Memory B cell (primary cell): ENCODE results near the gene KIAA1958.
"Not testable (repeated sequence)": the region's sequence is repeated elsewhere in the genome, so short reads cannot be mapped to it uniquely, and the experiment has no call there.

Experiments
- ATAC-seq: fragments of 150-1000 bp; cut with Tn5 transposase; 2 replicates; pipeline ENCODE4 v1.10.0; 2021; ENCODE audit warnings: low read depth, mild to moderate bottlenecking, moderate library complexity
- DNase-seq, 2 donors: peaks; one replicate each; pipeline ENCODE4 v3.0.0; 2022; ENCODE audit warnings: low spot score in 2 of 2
- H3K27ac Mint-ChIP-seq: one replicate; pipeline ENCODE4 v1.8.0; 2022; ENCODE audit warnings: mild to moderate bottlenecking, moderate library complexity, mixed read lengths
- H3K27me3 Mint-ChIP-seq: one replicate; pipeline ENCODE4 v1.8.0; 2022; ENCODE audit warnings: mixed read lengths
- H3K36me3 Mint-ChIP-seq: one replicate; pipeline ENCODE4 v1.8.0; 2022; ENCODE audit warnings: mild to moderate bottlenecking, mixed read lengths
- H3K4me1 Mint-ChIP-seq: one replicate; pipeline ENCODE4 v1.8.0; 2022; ENCODE audit warnings: mixed read lengths
- H3K4me3 Mint-ChIP-seq: one replicate; pipeline ENCODE4 v1.8.0; 2022; ENCODE audit warnings: mild to moderate bottlenecking, moderate library complexity, mixed read lengths
- H3K9me3 Mint-ChIP-seq: one replicate; pipeline ENCODE4 v1.8.0; 2022; ENCODE audit warnings: mixed read lengths

KIAA1958 gene

GRCh38 chr9:112559629-112560413, 73.2 kb downstream of the KIAA1958 start:
- ATAC-seq (no peak), DNase-seq (no peak)
- H3K36me3 Mint-ChIP-seq: no peaks in the 10 kb centered on the region
- H3K4me3 Mint-ChIP-seq: no peak overlapping the region
- H3K27me3 Mint-ChIP-seq: no peaks in the 10 kb centered on the region
- H3K9me3 Mint-ChIP-seq: no peaks in the 10 kb centered on the region
- H3K4me1 Mint-ChIP-seq: peaks cover 2% of the 10 kb centered on the region
- no peak overlapping the region for H3K27ac Mint-ChIP-seq

DNA sequence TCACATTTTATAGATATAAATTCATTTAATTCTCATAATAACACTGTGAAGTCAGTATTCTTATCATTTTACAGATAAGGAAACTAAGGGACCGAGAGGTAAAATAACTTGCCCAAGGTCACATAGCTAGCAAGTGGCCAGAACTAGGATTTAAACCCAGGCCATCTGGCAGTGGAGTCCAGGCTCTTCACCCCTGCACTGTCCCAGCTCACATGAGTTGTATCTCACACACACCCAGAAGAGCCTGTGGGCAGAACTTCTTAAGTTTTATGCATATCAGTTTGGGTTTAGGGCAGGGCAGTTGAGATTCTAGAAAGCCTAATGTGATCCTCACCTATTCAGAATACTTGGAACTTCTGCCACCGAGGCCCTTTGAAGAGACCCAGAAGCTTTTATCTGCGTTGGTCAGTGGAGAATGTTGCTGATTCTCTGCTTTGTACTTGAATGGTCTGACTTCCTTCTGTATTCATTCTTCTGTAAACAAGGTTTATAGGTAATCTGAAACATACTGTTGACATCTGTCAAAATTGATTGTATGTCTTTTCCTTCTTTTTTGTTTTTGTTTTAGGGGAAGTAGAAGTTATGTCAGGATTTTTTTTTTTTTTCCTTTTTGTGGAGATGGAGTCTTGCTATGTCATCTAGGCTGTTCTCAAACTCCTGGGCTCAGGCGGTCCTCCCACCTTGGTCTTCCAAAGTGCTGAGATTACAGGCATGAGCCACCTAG, 75.8 kb downstream of the KIAA1958 start:
- no peaks in the 10 kb centered on the region for H3K4me1 Mint-ChIP-seq
- H3K4me3 Mint-ChIP-seq: no peak overlapping the region
- H3K36me3 Mint-ChIP-seq: no peaks in the 10 kb centered on the region
- no peaks in the 10 kb centered on the region for H3K27me3 Mint-ChIP-seq
- DNase-seq (no peak), ATAC-seq (no peak)
- H3K27ac Mint-ChIP-seq: no peak overlapping the region
- no peaks in the 10 kb centered on the region for H3K9me3 Mint-ChIP-seq

DNA sequence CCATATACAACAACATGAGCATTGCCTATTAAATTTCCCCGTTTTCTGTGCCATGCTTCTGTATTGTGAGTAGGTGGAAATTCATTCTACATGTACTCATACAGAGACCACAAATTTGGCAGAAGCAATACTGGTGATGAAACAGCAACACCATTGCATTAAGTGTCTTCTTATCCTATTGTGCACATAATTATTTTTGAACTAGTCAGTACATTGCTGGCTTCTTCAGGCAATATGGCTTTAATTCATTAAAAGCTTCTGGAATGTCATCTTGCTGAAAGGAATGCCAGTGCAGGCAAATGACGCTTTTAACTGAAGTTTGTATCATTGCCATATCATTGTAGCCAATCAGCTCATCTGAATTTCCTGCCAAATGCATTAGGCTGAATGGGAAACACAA, 82.6 kb downstream of the KIAA1958 start:
- no peak for DNase-seq
- Mint-ChIP-seq H3K4me1 (peaks cover 9% of the 10 kb centered on the region), H3K27me3 (no peaks in the 10 kb centered on the region), H3K9me3 (no peaks in the 10 kb centered on the region), H3K27ac (no peak overlapping the region), H3K36me3 (no peaks in the 10 kb centered on the region), H3K4me3 (no peak overlapping the region)
- ATAC-seq: no peak

- Mint-ChIP-seq H3K27ac (no peak overlapping the region), H3K36me3 (peaks cover 9% of the 10 kb centered on the region), H3K27me3 (no peaks in the 10 kb centered on the region), H3K4me3 (no peak overlapping the region), H3K4me1 (peaks cover 9% of the 10 kb centered on the region), H3K9me3 (no peaks in the 10 kb centered on the region)
- ATAC-seq (no peak), DNase-seq (no peak)
Observed at GRCh38 chr9:112570671-112571167, 84.1 kb downstream of the KIAA1958 start.

- ATAC-seq (no peak), DNase-seq (no peak)
- Mint-ChIP-seq H3K4me1 (peaks cover 9% of the 10 kb centered on the region), H3K4me3 (no peak overlapping the region), H3K27ac (no peak overlapping the region), H3K9me3 (no peaks in the 10 kb centered on the region), H3K27me3 (no peaks in the 10 kb centered on the region), H3K36me3 (peaks cover 13% of the 10 kb centered on the region)
Observed at GRCh38 chr9:112571624-112572355, 85.2 kb downstream of the KIAA1958 start.

DNA sequence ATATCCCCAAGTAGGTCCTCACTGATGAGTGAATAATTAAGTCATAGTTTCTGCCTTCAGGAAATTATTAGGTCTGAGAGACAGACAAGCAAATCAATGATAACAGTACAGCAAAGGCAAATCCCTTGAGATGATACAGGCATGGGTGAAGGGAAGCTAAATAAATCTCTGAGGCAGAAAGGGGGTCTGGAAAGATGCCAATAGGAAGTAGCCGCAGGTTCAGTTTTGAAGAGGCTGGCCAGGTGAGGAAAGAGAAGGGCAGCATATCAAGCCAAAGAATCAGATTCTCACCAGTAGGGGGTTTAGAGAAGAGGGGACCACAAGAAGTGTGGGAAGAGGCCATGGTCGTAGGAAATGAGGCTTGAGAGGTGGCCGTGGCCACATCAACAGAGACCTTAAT, 85.8 kb downstream of the KIAA1958 start:
- no peak for DNase-seq
- H3K4me3 Mint-ChIP-seq: no peak overlapping the region
- no peak for ATAC-seq
- H3K27me3 Mint-ChIP-seq: no peaks in the 10 kb centered on the region
- H3K36me3 Mint-ChIP-seq: peaks cover 13% of the 10 kb centered on the region
- no peaks in the 10 kb centered on the region for H3K9me3 Mint-ChIP-seq
- no peak overlapping the region for H3K27ac Mint-ChIP-seq
- H3K4me1 Mint-ChIP-seq: peaks cover 9% of the 10 kb centered on the region

GRCh38 chr9:112574008-112574407, 87.4 kb downstream of the KIAA1958 start:
- H3K27me3 Mint-ChIP-seq: no peaks in the 10 kb centered on the region
- peaks cover 13% of the 10 kb centered on the region for H3K36me3 Mint-ChIP-seq
- DNase-seq (no peak), ATAC-seq (no peak)
- H3K9me3 Mint-ChIP-seq: no peaks in the 10 kb centered on the region
- peaks cover 9% of the 10 kb centered on the region for H3K4me1 Mint-ChIP-seq
- no peak overlapping the region for H3K27ac Mint-ChIP-seq
- H3K4me3 Mint-ChIP-seq: no peak overlapping the region

- Mint-ChIP-seq H3K9me3 (no peaks in the 10 kb centered on the region), H3K27me3 (no peaks in the 10 kb centered on the region), H3K27ac (no peak overlapping the region), H3K4me3 (no peak overlapping the region), H3K4me1 (peaks cover 9% of the 10 kb centered on the region), H3K36me3 (peaks cover 13% of the 10 kb centered on the region)
- DNase-seq (no peak), ATAC-seq (no peak)
Observed at GRCh38 chr9:112575107-112575506, 88.5 kb downstream of the KIAA1958 start.

GRCh38 chr9:112581469-112582176, 95.0 kb downstream of the KIAA1958 start:
- no peak overlapping the region for H3K4me3 Mint-ChIP-seq
- H3K4me1 Mint-ChIP-seq: no peaks in the 10 kb centered on the region
- no peak for DNase-seq
- H3K27me3 Mint-ChIP-seq: no peaks in the 10 kb centered on the region
- no peak for ATAC-seq
- H3K9me3 Mint-ChIP-seq: no peaks in the 10 kb centered on the region
- peaks cover 1% of the 10 kb centered on the region for H3K36me3 Mint-ChIP-seq
- H3K27ac Mint-ChIP-seq: no peak overlapping the region

- no peak for DNase-seq
- ATAC-seq: no peak
- Mint-ChIP-seq H3K9me3 (no peaks in the 10 kb centered on the region), H3K4me3 (no peak overlapping the region), H3K27me3 (no peaks in the 10 kb centered on the region), H3K4me1 (no peaks in the 10 kb centered on the region), H3K27ac (no peak overlapping the region), H3K36me3 (no peaks in the 10 kb centered on the region)
Observed at GRCh38 chr9:112582371-112583262, 96.0 kb downstream of the KIAA1958 start.

GRCh38 chr9:112586599-112587155, 100.0 kb downstream of the KIAA1958 start:
- no peak for DNase-seq
- no peaks in the 10 kb centered on the region for H3K36me3 Mint-ChIP-seq
- ATAC-seq: no peak
- no peaks in the 10 kb centered on the region for H3K4me1 Mint-ChIP-seq
- no peaks in the 10 kb centered on the region for H3K27me3 Mint-ChIP-seq
- no peaks in the 10 kb centered on the region for H3K9me3 Mint-ChIP-seq
- H3K4me3 Mint-ChIP-seq: no peak overlapping the region
- H3K27ac Mint-ChIP-seq: no peak overlapping the region

GRCh38 chr9:112591875-112592274, 105.2 kb downstream of the KIAA1958 start:
- not testable (repeated sequence) for ATAC-seq, H3K4me1 Mint-ChIP-seq, DNase-seq, H3K27ac Mint-ChIP-seq, H3K4me3 Mint-ChIP-seq, H3K36me3 Mint-ChIP-seq, H3K27me3 Mint-ChIP-seq, H3K9me3 Mint-ChIP-seq

- no peak for DNase-seq
- H3K4me1 Mint-ChIP-seq: no peaks in the 10 kb centered on the region
- no peaks in the 10 kb centered on the region for H3K9me3 Mint-ChIP-seq
- no peak overlapping the region for H3K27ac Mint-ChIP-seq
- H3K4me3 Mint-ChIP-seq: no peak overlapping the region
- H3K36me3 Mint-ChIP-seq: no peaks in the 10 kb centered on the region
- no peaks in the 10 kb centered on the region for H3K27me3 Mint-ChIP-seq
- no peak for ATAC-seq
Observed at GRCh38 chr9:112599732-112600131, 113.1 kb downstream of the KIAA1958 start.
